GM19023 (cell line): Measurements from ENCODE around the gene PLEKHM2.

Experiments
- ATAC-seq: cut with Tn5 transposase; IDR thresholded peaks from one replicate; pipeline ENCODE4 v1.9.1; 2021; ENCODE audit warnings: mild to moderate bottlenecking, moderate library complexity; ENCODE audit not compliant: unreplicated experiment

The PLEKHM2 gene

DNA sequence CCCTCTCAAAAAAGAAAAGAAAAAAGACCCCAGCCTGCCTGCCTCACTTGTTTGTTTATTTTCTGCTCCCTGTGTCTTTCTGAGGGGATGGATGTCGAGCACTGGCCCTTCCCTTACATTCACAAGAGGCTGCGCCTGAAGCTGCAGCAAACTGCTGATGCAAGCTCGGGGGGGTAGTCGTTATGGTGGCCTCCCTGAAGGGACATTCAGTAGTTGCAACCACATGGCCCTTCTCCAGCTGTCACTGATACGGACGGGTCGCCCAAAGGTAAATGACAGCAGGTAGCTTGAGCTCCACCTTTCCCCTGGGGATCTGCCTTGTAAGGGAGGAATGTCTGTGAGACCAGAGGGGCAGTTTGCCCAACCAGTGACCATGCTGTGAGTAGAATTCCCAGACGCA, 17.7 kb downstream of the PLEKHM2 start:
- ATAC-seq, result no peak

DNA sequence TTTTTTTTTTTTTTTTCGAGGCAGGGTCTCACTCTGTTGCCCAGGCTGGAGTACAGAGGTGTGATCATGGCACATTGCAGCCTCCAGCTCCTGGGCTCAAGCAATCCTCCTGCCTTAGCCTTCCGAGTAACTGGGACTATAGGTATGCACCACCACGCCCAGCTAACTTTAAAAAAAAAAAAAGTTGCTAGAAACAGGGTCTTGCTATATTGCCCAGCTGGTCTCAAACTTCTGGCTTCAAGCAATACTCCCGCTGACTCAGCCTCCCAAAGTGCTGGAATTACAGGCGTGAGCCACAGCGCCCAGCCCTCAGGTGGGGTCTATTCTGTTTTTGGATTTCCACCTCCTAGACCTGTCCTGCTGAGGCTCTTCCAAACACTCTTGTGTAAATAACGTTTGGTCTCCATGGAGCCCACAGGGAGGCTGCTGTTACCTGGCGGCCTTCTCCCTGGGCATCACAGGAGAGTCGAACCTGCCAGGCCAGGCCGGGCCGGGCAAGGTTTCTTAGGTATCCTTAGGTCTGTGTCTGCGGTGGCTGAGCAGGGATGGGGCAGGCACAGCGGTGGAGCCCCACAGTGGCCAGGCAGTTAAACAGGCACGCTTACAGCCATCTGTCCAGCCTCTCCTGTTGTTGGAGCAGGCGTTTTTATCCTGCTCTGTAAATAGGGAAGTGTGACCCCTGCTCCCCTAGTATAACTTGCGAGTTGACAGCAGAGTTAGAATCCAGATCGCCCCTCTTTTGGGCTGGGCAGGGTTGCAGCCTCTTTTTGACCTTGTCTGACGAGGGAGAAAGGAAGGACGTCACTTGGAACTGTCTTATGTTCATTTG, 18.8 kb downstream of the PLEKHM2 start:
- ATAC-seq, result no peak

DNA sequence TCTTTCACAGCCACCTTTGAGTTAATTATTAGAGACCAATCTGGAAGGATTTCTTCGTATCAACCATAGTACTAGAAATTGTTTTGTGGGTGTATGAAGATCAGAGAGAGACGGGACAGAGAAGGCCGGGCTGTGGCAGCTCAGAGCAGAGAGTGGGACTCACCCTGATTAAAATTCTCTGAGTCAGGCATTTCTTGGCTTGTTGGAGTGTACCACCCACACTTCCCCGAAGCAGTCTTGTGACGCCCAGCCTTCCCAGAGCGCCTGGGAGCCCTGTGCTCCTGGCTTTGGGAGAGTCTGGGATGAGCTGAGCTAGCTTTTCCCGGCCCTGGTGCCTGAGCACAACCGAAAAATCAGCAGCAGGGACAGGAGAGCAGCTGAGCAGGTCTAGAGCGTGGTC, 19.4 kb downstream of the PLEKHM2 start:
- ATAC-seq, result no peak

DNA sequence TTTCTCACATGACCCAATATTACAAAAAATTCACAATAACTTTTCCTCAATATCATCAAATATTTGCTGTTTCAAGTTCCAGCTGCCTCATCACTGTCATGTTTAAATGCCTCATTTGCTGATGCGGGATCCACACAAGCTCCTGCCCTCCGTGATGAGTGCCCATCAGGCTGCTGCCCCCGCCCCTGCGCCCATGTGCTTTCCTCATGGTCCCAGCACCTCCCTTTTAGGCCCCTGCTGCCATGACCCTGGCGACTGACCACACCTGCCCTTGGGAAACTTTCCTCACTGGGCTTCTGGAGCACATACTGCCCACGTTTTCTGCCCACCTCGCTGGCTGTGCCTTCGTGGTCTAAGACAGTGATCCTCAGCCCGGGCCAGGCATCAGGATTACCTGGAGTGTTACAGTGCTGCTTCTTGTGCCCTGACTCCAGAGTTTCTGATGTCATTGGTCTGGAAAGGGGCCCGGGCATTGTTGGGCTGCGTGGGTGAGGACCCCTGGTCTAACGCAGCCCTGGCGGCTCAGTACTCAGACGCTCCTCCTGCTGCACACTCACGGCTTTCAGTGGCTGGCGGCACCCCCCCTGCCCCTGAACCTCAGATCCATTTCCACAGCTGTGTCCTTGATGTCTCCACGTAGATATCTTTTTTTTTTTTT, 20.5 kb downstream of the PLEKHM2 start:
- ATAC-seq, result no peak

DNA sequence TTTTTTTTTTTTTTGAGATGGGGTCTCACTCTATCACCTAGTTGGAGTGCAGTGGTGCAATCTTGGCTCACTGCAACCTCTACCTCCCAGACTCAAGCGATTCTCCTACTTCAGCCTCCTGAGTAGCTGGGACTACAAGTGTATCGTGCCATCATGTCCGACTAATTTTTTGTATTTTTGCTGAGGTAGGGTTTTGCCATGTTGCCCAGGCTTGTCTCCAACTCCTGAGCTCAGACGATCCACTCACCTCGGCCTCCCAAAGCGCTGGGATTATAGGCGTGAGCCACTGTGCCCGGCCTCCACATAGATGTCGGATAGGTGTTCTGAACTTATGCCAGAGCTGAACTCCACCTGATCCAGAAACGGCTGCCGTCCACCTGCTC, 21.1 kb downstream of the PLEKHM2 start:
- no peak for ATAC-seq

DNA sequence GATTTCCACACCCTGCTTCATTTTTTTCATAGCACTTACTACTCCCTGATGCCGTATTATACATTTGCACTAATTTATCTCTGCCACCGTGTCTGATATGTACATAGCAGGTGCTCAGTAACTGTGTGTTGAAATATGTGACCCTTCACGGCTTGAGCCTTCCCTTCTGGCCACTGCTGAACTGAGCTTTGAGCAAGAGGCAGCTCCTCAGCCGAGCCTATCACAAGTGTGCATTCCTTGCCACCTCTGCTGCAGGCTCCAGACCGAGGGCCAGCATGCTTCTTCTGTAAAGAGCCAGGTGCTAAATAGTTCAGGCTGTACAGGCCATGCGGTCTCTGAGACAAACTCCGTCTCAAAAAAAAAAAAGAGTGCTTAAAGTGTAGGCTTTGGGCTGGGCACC, 22.6 kb downstream of the PLEKHM2 start:
- no peak for ATAC-seq

DNA sequence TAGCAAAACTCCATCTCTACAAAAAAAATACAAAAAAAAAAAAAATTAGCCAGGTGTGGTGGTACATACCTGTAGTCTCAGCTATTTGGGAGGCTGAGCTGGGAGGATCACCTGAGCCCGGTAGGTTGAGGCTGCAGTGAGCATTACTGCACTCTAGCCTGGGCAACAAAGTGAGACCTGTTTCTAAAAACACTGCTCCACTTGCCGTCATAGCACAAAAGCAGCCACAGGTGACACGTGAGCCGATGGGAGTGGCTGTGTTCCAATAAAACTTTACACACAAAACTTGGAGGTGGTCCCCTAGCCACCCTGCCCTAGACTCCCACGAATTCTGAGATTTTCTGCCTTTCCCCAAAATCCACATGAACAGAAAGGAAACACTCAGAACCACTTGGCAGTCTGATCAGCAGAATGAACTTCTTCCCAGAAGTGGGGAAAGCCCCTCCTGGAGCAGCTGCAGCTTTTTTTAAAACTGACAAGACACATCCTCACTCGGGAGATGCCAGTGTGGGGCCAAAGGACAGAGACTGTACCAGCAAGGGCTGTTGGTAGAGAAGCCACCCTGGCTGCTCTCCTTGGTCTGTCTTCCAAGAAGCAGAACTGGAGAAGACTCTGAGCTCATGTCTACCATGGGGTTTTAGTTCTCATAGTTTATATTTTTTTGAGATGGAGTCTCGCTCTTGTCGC, 23.3 kb downstream of the PLEKHM2 start:
- no peak for ATAC-seq

DNA sequence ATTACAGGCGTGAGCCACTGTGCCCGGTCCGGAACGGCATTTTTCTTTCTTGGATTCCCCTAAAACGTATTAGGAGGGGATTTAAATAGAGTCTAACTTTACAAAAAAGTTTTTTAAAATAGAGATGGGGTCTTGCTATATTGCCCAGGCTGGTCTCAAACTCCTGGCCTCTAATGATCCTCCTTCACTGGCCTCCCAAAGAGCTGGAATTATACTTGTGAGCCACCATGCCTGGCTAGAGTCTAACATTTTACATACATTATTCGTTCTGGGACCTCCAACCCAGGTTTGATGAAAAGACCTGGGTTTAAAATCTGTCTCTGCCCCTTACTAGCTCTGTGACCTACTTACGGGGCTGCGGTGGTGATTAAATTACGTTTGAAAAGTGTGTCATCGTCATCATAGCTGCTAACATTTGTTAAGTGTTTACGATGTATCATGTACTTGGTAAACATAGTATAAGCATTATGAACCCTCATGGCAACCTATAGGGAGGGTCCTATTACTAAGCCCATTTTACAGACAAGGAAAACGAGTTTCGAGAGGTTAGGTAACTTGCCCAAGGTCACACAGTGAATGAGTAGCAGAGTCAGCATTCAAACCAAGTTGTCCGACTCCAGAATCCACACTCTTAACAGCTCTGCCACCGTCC, 24.5 kb downstream of the PLEKHM2 start:
- ATAC-seq, result no peak

DNA sequence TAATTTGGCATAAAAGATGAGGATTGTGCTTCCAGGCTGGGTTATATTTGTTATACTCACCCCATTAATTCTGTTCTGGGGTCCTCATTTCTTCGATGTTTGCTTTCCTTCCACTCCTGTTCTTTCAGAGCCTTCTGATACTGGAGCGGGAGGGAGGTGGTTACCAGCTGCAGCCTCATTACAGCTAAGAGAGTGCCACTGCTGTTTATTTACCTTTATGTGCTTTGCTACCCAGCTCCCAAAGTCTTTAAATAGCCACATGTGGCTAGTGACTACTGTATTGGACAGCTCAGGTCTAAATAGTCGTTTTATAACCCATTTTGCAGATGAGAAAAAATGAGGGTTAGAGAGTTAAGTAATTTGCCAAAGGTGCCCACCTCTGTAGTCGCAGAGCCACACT, 25.1 kb downstream of the PLEKHM2 start:
- no peak for ATAC-seq

DNA sequence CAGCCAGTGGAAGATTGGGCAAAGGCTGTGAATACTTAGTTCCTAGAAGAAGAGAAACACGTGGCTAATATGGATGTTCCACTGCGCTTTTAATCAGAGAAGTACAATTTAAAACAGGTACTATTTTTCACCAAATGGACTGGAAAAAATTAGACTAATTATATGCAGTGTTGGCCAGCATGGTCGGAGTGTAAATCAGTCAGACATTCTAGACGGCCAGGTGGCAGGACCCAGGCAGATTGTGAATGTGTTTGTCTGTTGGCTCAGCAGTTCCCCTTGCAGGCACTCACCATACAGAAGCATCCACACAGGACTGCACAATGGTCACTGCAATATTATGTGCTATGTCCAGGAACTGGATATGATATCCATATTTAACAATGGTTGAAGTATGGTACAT, 28.0 kb downstream of the PLEKHM2 start:
- no peak for ATAC-seq

DNA sequence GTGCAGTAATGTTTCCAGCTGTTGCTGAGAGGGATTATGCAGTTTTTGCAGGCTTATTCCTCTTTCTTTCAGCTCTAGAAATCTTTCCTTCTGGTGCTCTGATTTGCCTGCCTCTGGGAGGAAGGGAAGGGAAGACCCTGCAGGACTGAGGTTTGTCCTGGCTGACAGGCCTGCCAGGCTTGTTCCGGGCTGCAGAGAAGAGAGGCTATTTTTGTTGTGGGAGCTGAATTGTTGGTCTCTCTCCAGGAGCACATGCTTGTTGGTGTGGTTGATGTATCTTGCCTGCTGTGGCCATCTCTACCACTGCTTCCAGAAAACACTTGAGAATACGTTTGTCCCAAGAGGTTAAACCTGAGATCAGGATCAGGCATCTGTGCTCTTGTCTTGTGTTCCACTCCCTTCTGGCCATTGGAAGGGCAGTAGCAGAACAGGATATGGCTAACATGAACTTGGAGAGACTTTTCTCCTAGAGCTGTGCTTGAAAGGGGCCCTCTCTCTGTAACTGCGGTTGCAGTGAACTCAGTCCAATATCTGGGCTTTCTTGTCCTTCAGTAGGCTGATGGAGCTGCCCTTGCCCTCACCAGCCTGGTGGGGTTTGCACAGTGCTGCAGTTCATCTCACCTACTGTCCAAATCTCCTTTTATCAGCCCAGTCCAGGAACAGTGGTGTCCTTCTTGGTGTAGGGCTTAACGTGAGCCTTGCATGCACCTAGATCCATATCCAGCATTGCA, 30.5 kb downstream of the PLEKHM2 start:
- no peak for ATAC-seq

DNA sequence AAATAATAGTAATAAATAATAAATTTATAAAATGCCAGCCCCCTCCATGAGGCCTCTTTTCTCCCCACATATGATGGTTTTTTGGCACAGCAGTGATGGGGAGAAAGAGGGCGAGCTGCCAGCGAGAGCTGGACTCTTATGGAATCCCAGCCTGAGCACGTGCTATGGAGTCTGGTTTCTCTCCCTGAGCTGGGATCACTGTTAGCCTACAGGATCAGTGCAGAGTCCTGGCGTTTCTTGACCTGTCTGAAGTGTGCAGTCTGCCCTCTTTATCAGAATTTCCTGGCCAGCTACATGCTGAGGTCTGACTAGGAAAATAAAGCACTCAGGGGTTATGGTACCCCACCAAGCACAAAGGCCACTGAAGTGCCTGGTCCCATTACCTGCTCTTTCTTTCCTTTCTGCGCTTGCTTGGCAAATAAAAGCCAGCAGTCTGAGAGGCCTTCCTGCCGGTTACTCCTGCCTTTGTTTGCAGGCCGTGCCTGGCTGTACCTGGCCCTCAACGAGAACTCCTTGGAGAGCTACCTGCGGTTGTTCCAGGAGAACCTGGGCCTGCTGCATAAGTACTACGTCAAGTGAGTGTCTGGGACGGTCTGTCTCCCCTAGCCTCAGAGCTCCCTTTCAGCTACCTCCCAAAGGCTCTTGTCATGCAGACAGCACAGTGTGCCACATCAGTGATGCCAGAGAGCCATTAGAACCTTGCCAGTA, 33.5 kb downstream of the PLEKHM2 start:
- no peak for ATAC-seq

DNA sequence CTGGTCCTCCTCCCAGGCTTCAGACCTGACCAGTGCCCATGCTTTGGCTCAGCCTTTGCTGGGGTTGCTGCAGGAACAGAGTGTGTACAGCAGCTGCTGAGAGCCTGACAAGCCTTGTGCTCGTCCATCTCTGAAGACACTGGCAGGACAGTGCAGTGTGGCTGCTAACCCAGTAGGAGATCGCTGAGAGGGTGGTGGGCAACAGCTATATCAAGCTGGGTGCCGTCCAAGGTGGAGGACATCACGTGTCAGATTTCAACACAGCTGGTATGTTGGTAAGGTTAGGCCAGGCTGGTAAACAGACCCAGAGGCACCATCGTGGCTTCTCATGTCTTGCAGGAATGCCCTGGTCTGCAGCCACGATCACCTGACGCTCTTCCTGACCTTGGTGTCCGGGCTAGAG, 34.1 kb downstream of the PLEKHM2 start:
- no peak for ATAC-seq

DNA sequence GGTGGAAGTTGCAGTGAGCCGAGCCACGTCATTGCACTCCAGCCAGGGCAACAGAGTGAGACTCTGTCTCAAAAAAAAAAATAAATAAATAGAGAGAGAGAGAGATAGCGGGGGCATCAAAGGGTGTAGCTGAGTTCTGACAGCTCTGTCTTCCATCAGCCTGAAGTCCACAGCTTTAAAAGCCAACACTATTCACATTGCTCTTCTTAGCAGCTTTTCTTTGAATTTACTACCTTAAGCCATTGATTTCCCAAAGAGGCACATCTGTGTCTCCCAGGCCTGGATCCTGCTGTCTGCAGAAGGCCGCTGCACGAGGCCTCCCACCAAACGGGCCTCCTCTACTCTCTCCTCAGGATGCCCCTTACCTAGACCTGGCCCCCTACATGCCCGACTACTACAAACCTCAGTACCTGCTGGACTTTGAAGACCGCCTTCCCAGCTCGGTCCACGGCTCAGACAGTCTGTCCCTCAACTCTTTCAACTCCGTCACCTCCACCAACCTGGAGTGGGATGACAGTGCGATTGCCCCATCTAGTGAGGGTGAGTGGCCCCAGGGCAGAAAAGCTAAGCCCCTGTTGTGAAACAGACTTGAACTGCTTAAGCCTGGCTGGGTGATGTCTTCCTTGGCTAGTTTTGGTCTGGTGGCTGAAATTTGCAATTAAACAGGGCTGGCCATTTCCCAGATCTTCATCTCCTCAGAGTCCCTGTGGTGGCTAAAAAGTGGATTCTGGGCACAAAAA, 35.4 kb downstream of the PLEKHM2 start:
- ATAC-seq, result no peak

DNA sequence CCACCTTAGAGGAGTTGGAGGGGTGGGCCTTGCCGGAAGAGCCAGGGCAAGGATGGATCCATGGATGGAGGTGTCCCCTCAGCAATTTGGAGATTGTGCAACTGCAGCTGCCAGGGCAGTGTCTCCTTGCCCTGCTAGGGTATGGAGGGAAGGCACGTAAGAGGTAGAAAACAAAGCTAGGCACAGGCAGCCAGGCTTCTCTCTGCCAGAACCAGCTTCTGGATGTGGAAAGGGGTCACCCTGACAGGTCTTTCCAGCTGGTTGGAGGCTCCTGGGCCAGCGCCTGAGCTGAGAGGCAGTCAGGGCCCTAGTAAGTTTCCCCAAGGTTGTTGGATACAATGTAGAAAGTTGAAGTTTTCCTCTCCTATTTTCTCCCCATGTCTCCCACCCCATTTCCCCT, 36.7 kb downstream of the PLEKHM2 start:
- ATAC-seq, result no peak

DNA sequence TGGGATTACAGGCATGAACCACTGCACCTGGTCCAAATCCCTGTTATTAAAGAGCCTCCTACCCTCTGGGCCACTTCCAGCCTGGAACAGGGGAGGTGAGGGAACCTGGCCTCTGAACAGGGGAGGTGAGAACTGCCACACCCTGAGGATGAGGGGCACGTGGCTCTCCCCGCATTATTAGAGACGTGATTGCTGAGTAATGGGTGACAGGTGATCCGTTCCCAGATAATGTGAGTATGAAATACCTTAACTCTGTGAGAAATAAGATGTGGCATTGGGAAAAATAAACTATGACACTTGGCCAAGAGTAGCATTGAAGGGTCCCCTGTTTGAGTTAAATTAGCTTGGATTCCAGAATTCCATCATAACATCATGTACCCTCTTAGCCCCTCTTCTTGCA, 38.3 kb downstream of the PLEKHM2 start:
- ATAC-seq, result no peak

DNA sequence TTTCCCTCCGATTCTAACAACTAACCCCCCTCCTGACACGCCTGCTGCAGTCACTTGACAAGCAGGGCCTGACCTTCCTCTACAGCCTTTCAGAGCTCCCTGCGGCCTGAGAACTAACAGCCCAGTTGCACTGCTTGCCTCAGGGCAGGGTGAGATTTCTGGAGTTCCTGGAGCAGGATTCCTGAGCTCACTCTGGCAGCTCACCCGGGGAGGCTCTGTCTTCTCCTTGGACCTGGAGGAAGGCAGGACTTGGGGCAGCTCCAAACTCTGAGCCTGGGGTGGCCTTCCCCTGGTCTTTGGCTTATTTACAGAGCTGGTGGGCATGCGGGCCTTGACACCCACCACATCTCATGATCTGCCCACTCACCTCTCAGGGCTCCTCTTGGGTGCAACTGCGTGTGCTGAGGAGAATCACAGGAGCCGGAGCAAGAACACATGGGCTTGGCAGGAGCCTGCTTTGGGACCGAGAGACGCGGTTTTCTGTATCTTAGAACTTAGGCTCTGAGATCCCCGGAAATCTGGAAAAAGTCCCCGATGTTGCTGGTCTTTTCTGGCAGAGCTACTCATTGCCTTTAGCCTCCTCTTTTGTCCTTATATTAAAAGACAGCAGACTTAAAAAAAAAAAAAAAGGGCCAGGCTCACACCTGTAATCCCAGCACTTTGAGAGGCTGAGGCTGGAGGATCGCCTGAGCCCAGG, 38.9 kb downstream of the PLEKHM2 start:
- no peak for ATAC-seq

DNA sequence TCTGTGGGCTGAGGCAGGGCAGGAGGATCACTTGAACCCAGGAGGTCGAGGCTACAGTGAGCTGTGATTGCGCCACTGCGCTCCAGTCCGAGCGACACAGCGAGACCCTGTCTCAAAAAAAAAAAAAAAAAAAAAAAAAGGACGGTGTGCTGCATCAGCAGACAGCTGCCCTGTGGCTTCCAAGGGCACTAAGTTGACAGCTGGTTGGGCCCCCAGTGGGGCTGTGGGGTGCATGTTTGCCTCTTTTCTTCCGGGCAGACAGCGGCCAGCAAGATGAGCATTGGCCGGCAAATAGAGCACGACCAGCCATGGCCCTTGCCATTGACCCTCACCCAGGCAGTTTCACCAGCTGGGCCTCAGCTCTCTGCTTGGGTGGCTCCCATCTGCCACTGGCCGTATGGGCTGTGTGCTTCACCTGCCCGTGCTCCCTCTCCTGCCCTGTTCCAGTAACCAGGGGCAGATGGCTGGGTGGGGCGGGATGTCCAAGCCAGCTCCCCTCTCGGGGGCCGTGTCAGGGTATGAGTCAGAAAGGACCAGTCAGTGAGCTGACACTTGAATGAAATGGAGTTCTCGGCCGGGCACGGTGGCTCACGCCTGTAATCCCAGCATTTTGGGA, 39.6 kb downstream of the PLEKHM2 start:
- no peak for ATAC-seq
